Measurements from ENCODE around the gene DNAJC1.

DNAJC1 gene

GRCh38 chr10:21981118-21981517, 22.4 kb downstream of the DNAJC1 start:
- TF ChIP-seq RAD21 (IDR thresholded peaks at IDR 0.05; ENCODE audit: low read depth) (no peak), REST (IDR thresholded peaks at IDR 0.05; ENCODE audit: low read depth) (no peak), MAX (IDR thresholded peaks at IDR 0.05) (no peak), EGR1 (IDR thresholded peaks at IDR 0.05) (no peak), CREB1 (IDR thresholded peaks at IDR 0.05; ENCODE audit: low read depth) (no peak)

- no peak for TF ChIP-seq EP300 (IDR thresholded peaks at IDR 0.05; ENCODE audit: borderline replicate concordance)
- TF ChIP-seq EGR1 (IDR thresholded peaks at IDR 0.05): no peak
- TF ChIP-seq TCF12 (IDR thresholded peaks at IDR 0.05; ENCODE audit: low read depth): no peak
- no peak for TF ChIP-seq ZBTB7A (IDR thresholded peaks at IDR 0.05; ENCODE audit: low read depth)
- no peak for TF ChIP-seq USF1 (IDR thresholded peaks at IDR 0.05)
- no peak for TF ChIP-seq REST (IDR thresholded peaks at IDR 0.05; ENCODE audit: low read depth)
- no peak for TF ChIP-seq TAF1 (IDR thresholded peaks at IDR 0.05; ENCODE audit: low read depth)
- TF ChIP-seq YY1 (IDR thresholded peaks at IDR 0.05; ENCODE audit: low read depth): no peak
- no peak for TF ChIP-seq FOXM1 (IDR thresholded peaks at IDR 0.05; ENCODE audit: borderline replicate concordance, low read depth)
- no peak for TF ChIP-seq NFIC (IDR thresholded peaks at IDR 0.05)
- TF ChIP-seq RAD21 (IDR thresholded peaks at IDR 0.05; ENCODE audit: low read depth): no peak
- no peak for TF ChIP-seq MAX (IDR thresholded peaks at IDR 0.05)
- TF ChIP-seq TEAD4 (IDR thresholded peaks at IDR 0.05): no peak
- no peak for TF ChIP-seq CEBPB (IDR thresholded peaks at IDR 0.05)
Measured at GRCh38 chr10:21980691-21981090, 22.8 kb downstream of the DNAJC1 start.

GRCh38 chr10:21978191-21978862, 25.2 kb downstream of the DNAJC1 start:
- TF ChIP-seq ZBTB7A (IDR thresholded peaks at IDR 0.05; ENCODE audit: low read depth): no peak
- no peak for TF ChIP-seq TCF12 (IDR thresholded peaks at IDR 0.05; ENCODE audit: low read depth)
- TF ChIP-seq USF1 (IDR thresholded peaks at IDR 0.05): no peak
- no peak for TF ChIP-seq CREB1 (IDR thresholded peaks at IDR 0.05; ENCODE audit: low read depth)
- no peak for TF ChIP-seq MAX (IDR thresholded peaks at IDR 0.05)
- no peak for TF ChIP-seq EGR1 (IDR thresholded peaks at IDR 0.05)
- no peak for TF ChIP-seq FOXM1 (IDR thresholded peaks at IDR 0.05; ENCODE audit: borderline replicate concordance, low read depth)
- no peak for TF ChIP-seq TEAD4 (IDR thresholded peaks at IDR 0.05)
- no peak for TF ChIP-seq YY1 (IDR thresholded peaks at IDR 0.05; ENCODE audit: low read depth)
- no peak for TF ChIP-seq TAF1 (IDR thresholded peaks at IDR 0.05; ENCODE audit: low read depth)
- TF ChIP-seq NFIC (IDR thresholded peaks at IDR 0.05): no peak
- no peak for TF ChIP-seq EP300 (IDR thresholded peaks at IDR 0.05; ENCODE audit: borderline replicate concordance)
- TF ChIP-seq CEBPB (IDR thresholded peaks at IDR 0.05): no peak
- no peak for TF ChIP-seq RAD21 (IDR thresholded peaks at IDR 0.05; ENCODE audit: low read depth)
- TF ChIP-seq REST (IDR thresholded peaks at IDR 0.05; ENCODE audit: low read depth): no peak

- no peak for TF ChIP-seq FOXM1 (IDR thresholded peaks at IDR 0.05; ENCODE audit: borderline replicate concordance, low read depth)
- TF ChIP-seq YY1 (IDR thresholded peaks at IDR 0.05; ENCODE audit: low read depth): no peak
- no peak for TF ChIP-seq MAX (IDR thresholded peaks at IDR 0.05)
- no peak for TF ChIP-seq CREB1 (IDR thresholded peaks at IDR 0.05; ENCODE audit: low read depth)
- no peak for TF ChIP-seq EGR1 (IDR thresholded peaks at IDR 0.05)
- TF ChIP-seq TCF12 (IDR thresholded peaks at IDR 0.05; ENCODE audit: low read depth): no peak
- TF ChIP-seq RAD21 (IDR thresholded peaks at IDR 0.05; ENCODE audit: low read depth): no peak
- TF ChIP-seq EP300 (IDR thresholded peaks at IDR 0.05; ENCODE audit: borderline replicate concordance): no peak
- no peak for TF ChIP-seq TAF1 (IDR thresholded peaks at IDR 0.05; ENCODE audit: low read depth)
- TF ChIP-seq USF1 (IDR thresholded peaks at IDR 0.05): no peak
- no peak for TF ChIP-seq REST (IDR thresholded peaks at IDR 0.05; ENCODE audit: low read depth)
- TF ChIP-seq TEAD4 (IDR thresholded peaks at IDR 0.05): no peak
- no peak for TF ChIP-seq CEBPB (IDR thresholded peaks at IDR 0.05)
- no peak for TF ChIP-seq NFIC (IDR thresholded peaks at IDR 0.05)
- no peak for TF ChIP-seq ZBTB7A (IDR thresholded peaks at IDR 0.05; ENCODE audit: low read depth)
Measured at GRCh38 chr10:21976739-21977138, 26.8 kb downstream of the DNAJC1 start.

All from Ishikawa (cell line).